ENCODE measurements around the gene FAM9C.

DNA sequence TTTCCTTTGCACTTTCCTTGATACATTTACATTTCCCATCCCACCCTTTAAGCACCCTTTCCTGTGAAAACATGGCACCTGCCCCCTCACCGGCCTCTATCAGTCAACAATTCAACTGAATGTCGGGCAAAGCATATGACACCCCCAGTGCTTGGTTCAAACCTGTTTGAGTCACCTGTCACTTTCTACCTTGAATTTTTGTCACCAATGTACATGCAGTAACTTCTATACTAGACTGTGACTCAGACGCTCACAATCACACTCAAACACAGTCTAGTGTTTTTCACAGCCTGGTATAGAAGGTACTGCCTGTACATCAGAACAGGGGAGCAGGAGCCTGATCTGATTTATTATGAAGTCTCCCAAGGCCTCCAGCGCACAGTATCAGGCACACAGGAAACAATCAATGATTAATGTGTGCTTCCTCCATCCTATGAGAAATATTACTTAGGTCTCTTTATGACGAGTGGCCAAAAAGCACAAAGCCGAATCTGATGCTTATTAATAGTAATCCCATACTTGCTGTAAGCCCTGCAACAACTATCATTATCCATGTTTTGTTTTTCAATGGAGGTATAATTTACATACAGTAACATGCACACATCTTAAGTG is 49.2 kb upstream of the FAM9C start:
- TF ChIP-seq, protein P1, sequence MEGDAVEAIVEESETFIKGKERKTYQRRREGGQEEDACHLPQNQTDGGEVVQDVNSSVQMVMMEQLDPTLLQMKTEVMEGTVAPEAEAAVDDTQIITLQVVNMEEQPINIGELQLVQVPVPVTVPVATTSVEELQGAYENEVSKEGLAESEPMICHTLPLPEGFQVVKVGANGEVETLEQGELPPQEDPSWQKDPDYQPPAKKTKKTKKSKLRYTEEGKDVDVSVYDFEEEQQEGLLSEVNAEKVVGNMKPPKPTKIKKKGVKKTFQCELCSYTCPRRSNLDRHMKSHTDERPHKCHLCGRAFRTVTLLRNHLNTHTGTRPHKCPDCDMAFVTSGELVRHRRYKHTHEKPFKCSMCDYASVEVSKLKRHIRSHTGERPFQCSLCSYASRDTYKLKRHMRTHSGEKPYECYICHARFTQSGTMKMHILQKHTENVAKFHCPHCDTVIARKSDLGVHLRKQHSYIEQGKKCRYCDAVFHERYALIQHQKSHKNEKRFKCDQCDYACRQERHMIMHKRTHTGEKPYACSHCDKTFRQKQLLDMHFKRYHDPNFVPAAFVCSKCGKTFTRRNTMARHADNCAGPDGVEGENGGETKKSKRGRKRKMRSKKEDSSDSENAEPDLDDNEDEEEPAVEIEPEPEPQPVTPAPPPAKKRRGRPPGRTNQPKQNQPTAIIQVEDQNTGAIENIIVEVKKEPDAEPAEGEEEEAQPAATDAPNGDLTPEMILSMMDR (conservative IDR thresholded peaks at IDR 0.05): no peak
- TF ChIP-seq EZH2 (IDR thresholded peaks at IDR 0.05; ENCODE audit: low read depth): no peak
